Fibroblast of upper back skin (primary cell): Measurements from ENCODE around the gene PGBD4.

Experiments
- DNase-seq: peaks from one replicate; pipeline ENCODE4 v3.0.0-alpha.2; 2013

Gene PGBD4

DNA sequence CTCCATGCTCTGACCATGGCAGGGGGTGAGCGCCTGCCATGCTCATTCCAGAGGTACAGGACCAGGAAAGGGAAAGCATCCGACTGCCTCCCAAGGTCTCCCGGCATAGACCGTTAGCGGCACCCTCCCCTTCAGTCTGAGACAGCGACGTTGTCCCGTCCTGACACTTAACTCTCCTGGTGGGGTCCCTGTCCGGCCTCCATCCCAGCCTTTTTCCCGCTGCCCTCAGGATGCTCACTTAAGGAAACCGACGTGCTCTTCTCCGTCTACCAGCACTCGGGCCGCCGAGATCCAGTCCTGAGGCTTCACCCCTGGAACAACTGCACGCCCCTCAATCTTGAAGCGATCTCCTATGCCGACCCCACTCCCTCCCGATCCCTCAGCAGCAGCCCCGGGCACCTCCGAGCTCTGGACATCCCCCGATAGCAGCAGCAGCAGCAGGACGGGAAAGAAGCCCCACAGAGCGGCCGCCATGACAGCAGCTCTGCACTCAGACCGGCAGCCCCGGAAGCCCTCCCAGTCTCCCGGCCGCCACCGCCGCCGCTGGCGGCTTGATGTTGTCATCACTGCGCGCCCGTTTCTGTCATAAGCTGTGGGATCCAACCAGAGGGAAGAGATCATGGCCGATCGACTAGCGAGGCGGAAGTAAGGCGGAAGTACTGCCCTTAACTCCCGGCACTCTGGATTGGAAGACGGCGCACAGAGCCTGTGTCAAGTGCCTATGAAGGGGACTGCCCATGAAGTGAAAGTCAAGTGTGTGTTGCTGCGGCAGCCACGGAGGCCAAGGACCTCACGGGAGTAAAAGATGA is at the start of gene PGBD4, which contains the start of gene EMC7:
Gene PGBD4 (plus strand): TSS at position 718 of the 809 bp plus-strand sequence. CDS start 449 bp downstream, outside the sequence.
Gene EMC7 (minus strand): TSS at position 497 of the 809 bp plus-strand sequence. CDS start 23 bp downstream, at position 474.
- DNase-seq: peak; percentile 99

DNA sequence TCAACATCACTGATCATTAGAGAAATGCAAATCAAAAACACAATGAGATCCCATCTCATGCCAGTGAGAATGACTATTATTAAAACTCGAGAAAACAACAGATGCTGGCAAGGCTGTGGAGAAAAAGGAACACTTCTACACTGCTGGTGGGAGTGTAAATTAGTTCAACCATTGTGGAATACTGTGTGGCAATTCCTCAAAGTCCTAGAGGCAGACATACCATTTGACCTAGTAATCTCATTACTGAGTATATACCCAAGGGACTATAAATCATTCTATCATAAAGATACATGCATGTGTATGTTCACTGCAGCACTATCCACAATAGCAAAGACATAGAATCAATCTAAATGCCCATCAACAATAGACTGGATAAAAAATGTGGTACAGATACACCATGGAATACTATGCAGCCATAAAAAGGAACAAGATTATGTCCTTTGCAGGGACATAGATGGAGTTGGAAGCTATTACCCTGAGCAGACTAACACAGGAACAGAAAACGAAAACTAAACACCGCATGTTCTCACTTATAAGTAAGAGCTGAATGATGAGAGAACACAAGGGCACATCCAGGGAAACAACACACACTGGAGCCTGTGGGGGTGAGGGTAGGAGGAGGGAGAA is 47.7 kb upstream of the PGBD4 start:
- DNase-seq: peak; percentile 34

DNA sequence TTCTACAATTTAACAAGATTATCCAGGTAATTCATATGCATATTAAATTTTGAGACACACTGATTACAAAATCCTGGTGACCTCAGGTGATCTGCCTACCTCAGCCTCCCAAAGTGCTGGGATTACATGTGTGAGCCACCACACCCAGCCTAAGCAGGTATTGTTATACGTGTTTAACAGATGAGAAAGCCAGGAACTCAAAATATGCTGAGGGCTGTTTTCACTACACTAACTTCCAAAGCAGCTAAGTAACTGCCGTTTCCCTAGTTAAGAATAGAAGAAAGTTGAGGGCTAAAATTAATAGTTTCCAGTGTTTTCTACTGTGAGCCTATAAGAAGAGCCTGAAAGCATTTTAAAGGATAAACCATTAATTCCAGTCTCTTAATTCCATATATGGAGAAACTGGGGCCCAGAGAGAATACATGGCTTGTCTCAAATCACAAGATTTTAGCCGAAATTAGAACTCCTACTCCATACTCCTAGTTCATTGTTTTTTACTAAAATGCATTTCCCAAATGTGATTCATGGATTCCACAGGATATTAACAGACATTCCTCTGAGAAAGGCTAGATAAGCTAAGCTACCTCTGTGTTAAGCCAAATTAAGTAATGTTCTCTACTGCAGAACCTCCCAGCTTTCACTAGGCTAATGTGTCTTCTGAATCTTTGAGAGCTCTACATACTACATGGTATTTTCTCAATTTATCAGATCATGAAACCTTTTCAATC is 45.9 kb upstream of the PGBD4 start:
- peak; percentile 93 for DNase-seq

DNA sequence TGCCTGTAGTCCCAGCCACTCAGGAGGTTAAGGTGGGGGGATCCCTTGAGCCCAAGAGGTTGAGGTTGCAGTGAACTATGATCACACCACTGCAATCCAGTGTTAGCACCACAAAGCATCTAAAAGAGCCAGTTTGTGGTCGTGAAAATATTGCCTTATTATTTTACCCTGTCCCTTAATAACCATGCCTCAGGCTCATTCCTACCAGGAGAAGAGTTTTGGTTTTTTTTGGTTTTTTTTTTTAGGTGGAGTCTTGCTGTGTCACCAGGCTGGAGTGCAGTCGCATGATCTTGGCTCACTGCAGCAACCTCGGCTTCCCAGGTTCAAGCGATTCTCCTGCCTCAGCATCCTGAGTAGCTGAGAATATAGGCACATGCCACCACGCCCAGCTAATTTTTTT is 45.0 kb upstream of the PGBD4 start:
- peak; percentile 52 for DNase-seq

DNA sequence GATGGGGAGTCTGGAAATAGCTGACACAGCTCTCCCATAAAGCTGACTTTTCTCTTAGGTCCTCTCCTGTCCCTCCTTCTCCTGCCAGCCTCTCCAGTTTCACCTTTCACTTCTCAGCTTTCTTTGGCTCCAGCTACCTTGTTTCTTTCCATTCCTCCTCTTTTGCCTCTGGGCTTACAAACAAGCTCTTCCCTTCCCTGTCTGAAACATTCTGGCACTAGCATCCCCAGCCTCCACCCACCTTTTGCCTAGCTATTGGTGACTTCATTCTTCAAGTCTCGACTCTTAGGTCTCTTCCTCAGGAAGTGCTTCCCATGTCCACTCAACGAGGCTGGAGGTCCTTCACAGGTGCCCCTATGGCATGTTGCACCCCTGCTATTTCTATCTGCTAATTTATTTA is 42.4 kb upstream of the PGBD4 start:
- no peak for DNase-seq

DNA sequence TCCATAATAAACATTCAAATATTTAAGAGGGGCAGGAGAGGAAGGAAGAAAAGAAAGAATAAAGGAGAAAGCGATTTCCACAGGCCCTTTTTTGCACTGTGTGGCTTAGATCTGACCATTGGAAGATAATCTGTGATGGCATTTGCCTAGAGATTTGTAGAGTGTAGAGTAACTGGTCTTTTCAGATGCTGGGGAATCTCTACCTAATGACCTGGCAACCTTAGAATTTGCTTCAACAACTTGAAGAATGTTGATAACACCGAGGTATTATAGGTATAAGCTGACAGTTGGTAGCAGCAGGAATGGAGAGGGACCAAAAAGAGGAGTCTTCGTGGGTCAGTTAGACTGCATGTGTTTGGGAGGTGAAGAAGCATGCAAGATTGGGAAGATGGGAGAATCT is 41.9 kb upstream of the PGBD4 start:
- no peak for DNase-seq

DNA sequence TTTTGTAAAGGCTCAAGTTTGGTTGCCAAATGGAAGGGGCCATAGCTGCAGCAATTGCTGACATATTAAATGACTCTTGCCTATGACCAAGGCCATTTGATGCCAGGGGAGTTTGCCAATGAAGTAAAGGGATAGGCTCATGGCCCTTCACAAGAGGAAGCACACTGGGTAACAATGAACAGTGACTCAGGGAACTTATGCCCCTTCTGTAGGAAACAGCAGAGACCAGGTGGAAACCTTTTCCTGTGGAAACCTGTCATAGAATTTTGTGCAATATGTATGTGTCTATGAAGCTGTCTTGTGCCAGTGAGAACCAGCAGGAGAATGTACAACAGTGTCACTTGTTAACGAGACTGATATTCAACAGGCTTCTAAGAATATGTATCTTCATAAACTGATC is 37.4 kb upstream of the PGBD4 start:
- no peak for DNase-seq

DNA sequence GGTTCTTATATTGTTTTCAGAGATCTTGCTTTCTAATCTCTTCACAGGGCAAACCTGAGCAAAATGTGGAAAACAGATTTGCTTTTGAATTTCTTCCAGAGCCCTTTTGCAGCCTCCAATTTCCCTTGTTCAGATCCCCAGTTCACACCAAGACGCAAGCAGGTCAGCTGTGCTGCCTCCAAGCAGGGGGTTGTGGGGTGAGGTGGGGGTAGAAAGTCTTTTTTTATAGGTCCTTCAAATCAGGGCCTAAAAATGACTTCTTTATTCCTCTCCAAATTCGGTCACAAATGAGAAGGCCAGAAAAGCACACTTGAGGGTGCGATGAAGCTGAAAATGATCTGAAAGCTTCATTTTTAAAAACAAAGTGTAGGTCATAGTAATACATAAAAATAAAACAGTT is 36.6 kb upstream of the PGBD4 start:
- DNase-seq: no peak

DNA sequence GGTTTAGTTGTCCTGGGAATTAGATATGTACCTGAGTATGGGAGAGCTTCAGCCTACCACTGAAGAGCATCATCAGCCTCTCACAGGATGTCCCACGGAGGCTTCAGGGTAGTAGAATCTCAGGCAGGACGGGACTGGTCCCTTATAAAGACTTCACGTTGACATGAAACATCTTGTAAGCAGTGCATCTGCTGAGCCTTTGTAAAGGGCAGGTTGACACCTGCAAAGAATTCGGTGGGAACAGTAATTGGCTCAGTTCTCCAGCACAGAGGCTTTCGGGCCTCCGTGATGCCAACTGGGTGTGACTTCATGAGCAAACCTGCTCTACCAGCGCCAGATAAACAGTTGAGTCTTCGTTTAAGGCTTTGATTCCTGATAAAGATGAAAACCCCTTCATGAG is 35.9 kb upstream of the PGBD4 start:
- no peak for DNase-seq

DNA sequence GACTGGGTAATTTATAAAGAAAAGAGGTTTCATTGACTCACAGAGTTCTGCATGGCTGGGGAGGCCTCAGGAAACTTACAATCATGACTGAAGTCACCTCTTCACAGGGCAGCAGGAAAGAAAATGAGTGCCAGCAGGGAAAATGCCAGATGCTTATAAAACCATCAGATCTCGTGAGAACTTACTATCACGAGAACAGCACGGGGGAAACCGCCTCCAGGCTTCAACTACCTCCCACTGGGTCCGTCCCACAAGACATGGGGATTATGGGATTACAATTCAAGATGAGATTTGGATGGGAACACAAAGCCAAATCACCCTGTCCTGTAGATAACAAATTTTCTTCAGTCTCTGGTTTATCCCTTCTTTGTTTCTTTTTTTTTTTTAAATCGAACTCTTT is 31.9 kb upstream of the PGBD4 start:
- no peak for DNase-seq

DNA sequence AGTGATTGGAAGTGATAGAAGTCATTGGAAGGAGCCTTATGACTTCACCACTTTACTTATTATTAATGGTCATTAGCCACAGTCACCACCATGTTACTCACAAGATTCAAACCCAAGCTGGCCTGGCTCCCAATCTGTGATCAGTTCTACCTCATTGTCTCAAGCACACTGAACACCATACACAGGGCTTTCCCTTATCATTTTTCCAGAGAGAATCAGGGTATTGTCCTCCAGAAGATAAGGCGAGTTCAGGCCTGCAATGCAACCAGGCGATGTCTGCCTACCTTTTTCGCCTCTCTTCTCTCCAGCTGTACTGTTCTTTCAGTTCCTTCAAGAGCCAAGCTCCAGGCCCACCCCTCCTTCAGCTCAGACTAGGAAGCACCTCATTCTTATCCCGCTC is 25.1 kb upstream of the PGBD4 start:
- no peak for DNase-seq

DNA sequence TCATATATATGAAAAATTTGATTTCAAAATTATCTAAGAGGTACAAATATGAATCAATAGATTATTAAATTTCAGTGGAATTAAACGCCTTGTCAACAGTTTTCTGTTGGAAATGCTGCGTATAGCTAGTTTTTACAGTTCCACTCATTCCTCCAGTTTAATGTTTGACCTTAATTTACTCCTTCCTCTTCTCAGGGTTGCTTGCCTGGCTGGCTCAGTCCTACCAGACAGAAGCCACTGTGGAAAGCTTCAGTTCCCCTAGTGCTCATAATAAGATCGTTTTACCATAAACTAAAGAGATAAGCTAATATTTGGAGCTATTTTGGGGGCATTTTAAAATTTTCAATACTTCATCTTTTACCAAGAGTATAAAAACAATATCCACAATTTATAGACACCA is 23.0 kb upstream of the PGBD4 start:
- DNase-seq: no peak

DNA sequence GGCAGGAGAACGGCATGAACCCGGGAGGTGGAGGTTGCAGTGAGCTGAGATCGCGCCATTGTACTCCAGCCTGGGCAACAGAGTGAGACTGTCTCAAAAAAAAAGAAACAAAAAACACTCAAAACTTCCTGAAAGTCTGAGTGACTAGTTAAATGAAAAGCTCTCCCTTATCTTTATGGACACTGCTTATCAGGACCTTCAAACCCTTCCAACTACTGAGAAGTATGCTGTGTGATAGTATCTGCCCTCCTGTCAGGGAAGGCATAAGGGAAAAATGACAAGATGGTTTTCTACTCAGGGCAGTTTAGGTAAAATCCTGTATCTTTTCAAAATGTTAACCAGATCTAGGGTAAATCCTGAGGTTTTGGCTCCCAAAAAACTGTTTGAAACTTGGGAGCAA is 22.0 kb upstream of the PGBD4 start:
- no peak for DNase-seq

DNA sequence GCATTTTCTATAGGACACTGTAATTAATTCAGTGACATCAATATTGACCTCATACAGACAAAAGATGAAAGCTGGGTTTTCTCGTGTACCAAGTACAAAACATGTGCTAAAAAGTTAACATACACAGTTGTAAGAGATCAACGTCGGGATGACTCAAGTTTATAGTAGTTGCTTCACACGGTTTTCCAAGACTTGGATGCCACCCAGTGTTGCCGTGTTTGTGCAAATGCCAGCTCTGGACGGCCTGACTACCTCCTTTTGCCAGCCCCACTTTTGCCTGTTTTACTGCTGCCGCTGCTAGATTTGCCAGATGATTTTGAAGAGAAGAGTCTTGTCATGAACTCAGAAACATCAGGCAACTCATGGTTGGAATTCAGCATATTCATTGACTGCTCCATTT is 17.8 kb upstream of the PGBD4 start:
- no peak for DNase-seq

DNA sequence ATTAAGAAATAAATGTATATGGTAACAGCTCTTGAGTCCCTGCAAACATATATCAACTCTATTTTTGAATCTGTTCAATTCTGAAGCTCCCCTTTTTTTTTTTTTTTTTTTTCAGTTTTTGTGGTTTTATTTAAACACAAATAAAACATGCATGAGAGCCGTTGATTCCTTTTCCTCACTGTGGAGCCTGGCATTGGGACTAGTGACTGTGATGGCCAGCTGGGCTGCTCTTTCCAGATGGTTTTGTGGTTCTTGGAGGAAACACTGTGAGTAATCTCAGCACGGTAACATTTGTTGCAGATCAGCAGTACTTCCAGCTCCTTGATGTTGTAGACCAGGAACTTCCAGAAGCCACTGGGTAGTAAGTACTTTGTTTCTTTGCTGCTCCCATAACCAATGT is 16.1 kb upstream of the PGBD4 start:
- no peak for DNase-seq

DNA sequence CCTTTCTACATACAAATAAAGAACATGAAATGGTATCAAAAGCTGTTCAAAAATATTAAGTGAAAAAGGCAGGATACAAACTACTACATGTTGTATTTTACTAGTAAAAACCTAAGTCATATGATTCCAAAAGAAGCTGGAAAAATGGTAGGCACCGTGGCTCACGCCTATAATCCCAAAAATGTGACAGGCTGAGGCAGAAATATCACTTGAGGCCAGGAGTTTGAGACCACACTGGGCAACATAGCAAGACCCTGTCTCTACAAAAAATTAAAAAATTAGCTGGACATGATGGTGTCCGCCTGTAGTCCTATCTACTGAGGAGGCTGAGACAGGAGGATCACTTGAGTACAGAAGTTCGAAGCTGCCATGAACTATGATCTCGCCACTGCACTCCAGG is 2.0 kb upstream of the PGBD4 start:
- DNase-seq: no peak

DNA sequence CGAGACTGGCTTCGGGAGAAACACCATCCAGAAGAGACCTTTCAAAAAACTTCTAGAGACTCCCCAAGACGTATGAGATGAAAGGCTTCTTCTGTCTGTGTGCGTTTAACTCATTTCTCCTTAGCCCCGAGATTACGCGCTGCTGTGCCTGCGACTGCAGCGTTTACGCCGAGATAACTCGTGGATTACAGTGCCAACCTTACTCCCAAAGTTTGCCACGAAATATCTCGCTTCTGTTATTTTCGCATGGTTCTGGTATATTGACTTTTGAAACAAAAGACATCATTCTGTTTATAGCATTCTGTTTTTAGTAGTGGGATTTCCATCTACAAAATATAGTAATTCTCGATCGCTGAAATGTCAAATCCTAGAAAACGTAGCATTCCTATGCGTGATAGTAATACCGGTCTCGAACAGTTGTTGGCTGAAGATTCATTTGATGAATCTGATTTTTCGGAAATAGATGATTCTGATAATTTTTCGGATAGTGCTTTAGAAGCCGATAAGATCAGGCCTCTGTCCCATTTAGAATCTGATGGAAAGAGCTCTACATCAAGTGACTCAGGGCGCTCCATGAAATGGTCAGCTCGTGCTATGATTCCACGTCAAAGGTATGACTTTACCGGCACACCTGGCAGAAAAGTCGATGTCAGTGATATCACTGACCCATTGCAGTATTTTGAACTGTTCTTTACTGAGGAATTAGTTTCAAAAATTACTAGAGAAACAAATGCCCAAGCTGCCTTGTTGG is 467 bp downstream of the PGBD4 start:
- DNase-seq: no peak

DNA sequence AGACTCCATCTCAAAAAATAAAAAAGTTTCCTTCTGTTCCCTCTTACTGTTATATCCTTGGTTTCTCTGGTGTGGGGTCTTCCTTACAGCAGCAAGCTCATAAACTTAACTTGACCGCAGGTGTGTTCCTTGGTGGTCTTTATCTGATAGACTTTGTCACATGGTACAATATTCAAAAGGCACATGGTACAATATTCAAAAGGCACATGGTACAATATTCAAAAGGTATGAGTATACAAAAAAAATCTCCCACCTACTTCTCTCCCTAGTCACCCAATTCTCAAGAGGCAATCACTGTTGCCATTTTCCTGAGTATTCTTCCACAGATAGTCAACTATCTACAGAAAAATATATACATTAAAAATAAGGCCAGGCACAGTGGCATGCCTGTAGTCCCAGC is 4.5 kb downstream of the PGBD4 start:
- no peak for DNase-seq

DNA sequence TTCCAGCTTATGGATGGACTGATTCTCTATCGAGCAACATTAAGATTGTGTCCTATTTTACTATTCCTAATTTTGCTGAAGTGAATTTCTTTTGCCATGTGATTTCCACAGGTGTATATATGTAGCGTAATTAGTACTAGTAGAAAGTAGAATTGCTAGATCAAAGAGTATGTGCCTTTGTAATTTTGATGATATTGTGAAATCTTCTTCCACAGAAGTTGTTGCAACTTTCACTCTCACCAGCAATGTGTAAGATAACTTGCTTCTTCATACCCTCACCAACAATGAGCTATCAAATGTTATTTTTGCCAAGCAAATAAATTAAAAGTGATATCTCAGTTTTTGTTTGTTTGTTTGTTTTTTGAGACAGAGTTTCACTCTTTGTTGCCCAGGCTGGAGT is 5.4 kb downstream of the PGBD4 start:
- no peak for DNase-seq

DNA sequence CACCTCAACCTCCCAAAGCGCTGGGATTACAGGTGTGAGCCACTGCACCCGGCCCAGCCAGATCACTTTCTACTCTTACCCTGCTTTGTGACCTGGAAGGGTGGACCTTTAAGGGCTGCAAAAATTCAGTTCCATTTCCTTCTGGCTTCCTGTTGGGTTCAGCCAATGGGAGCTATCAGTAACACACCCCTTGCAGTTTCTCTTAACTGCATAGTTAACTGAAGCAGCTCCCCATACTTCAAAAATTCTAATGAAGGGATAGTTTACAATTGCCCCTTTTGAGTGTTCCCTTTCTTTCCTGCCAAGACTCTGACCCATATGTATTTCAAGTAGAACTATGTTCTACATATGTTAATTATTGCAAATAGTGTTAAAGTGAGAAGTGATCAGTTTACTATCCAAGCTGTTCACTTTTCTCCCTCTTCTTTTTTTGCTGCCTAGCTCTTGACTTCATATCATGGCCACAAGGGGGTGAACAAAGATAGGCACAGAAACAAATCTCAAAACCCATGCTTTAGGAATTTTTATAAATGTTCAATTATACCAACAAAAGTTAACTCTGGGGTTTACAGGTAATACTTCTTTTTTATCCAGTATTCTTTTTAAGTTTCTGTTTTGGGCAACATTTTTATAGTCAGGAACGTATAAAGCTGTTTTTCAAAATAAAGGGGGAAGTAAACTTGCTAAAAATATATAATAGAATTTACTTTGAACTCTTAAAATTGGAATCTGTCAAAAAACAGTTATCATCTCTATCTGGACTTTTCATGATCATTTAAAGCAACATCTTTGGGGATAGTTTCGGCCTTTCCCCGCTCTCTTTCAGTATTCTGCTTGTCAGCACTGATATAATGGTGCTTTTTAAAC is 8.1 kb downstream of the PGBD4 start:
- peak; percentile 52 for DNase-seq

DNA sequence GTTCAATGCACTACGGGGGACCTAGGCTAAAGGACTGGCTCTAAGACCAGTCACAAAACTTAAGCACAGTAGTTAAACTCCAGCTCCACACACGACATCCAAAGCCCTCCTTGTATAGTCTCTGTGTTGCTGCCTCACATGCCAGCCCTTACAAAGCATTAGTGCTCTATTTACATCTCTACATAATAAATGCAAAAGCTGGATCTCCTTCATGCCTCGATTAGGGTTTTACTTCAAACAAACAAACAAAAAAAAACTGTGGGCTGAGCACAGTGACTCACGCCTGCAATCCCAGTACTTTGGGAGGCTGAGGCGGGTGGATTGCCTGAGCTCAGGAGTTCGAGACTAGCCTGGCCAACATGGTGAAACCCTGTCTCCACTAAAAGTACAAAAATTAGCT is 9.6 kb downstream of the PGBD4 start:
- no peak for DNase-seq

DNA sequence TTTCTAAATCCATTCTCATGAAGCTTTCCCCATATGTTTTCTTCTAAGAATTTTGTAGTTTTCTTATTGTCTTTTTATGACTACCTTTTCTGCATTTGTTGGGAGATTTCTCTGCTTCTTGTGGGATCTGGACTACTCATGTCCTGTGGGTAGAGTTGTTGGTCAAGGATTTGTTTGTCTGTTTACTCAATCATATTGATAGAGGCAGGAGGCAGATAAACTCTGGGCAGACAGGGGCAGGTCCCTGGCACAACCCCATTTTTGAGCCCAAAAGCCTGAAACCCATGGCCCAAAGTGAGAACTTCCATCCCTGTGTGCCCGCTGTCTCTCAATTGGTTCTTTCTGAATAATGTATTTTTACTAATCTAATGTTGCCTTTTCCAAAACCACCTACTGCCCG is 12.3 kb downstream of the PGBD4 start:
- DNase-seq: no peak
